Measurements from ENCODE around the gene CENATAC. TPM values are rescaled to one million over a fixed set of nuclear protein-coding genes. Genes with fewer than 3 reads are reported as not detected.

Gene CENATAC
- total and polyA plus RNA-seq, 9 of the 15 experiments (the other 6 are each of a cell fraction or from before 2014, with no cell fraction given) = 2.4 to 25.5 (median 13.7) TPM

- TF ChIP-seq ZBTB5 (IDR thresholded peaks at IDR 0.05) (no peak), PHF20 (IDR thresholded peaks at IDR 0.05; ENCODE audit: partially characterized antibody) (no peak), SMARCB1 (IDR thresholded peaks at IDR 0.05; ENCODE audit: insufficient read length, low read depth) (no peak), ZNF592 (IDR thresholded peaks at IDR 0.05) (no peak; the same call in none of the 2 replicates), CREB3L1 (IDR thresholded peaks at IDR 0.05; ENCODE audit: borderline replicate concordance, low read depth) (no peak), NFE2 (IDR thresholded peaks at IDR 0.05; ENCODE audit: low read depth) (no peak; the same call in 1 of the 2 replicates), CLOCK (CRISPR knock-in tag; IDR thresholded peaks at IDR 0.05; ENCODE audit: borderline replicate concordance) (no peak), KLF13 (tag; IDR thresholded peaks at IDR 0.05; ENCODE audit: borderline replicate concordance, low read depth) (no peak; the same call in 1 of the 2 replicates), ZNF436 (CRISPR knock-in tag; IDR thresholded peaks at IDR 0.05) (no peak), TAF15 (IDR thresholded peaks at IDR 0.05; ENCODE audit: low read depth, low read length) (no peak)
- TF ChIP-seq, protein P1, sequence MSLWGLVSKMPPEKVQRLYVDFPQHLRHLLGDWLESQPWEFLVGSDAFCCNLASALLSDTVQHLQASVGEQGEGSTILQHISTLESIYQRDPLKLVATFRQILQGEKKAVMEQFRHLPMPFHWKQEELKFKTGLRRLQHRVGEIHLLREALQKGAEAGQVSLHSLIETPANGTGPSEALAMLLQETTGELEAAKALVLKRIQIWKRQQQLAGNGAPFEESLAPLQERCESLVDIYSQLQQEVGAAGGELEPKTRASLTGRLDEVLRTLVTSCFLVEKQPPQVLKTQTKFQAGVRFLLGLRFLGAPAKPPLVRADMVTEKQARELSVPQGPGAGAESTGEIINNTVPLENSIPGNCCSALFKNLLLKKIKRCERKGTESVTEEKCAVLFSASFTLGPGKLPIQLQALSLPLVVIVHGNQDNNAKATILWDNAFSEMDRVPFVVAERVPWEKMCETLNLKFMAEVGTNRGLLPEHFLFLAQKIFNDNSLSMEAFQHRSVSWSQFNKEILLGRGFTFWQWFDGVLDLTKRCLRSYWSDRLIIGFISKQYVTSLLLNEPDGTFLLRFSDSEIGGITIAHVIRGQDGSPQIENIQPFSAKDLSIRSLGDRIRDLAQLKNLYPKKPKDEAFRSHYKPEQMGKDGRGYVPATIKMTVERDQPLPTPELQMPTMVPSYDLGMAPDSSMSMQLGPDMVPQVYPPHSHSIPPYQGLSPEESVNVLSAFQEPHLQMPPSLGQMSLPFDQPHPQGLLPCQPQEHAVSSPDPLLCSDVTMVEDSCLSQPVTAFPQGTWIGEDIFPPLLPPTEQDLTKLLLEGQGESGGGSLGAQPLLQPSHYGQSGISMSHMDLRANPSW (CRISPR knock-in tag; IDR thresholded peaks at IDR 0.05) = no peak
Measured at GRCh38 chr11:119030329-119031047, 32.5 kb downstream of the CENATAC start, which contains the start of gene SLC37A4 (continued).
